HG03060 (cell line): Measurements from ENCODE around the gene PHC2.

ENCODE experiments used
- ATAC-seq: cut with Tn5 transposase; IDR thresholded peaks from one replicate; pipeline ENCODE4 v1.9.1; 2021; ENCODE audit warnings: low read depth, moderate number of reproducible peaks; ENCODE audit not compliant: unreplicated experiment

PHC2 gene

DNA sequence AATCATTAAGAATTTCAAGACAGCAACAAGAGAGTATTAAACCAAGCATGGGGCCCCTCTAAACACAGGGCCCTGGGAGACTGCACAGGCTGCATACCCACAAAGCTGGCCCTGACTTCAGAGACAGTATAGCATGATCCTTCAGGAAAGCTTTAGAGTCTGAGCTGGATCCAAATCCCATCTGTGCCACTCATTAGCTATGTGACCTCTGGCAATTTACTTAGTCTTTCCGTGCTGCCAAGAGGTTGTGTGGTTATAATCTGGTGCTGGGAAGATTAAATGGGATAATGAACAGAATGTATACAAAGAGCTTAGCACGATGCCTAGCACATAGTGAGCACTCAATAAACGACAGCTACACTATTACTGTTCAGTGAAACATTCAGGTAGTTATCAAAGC, 4.0 kb downstream of the PHC2 start:
- ATAC-seq: no peak

DNA sequence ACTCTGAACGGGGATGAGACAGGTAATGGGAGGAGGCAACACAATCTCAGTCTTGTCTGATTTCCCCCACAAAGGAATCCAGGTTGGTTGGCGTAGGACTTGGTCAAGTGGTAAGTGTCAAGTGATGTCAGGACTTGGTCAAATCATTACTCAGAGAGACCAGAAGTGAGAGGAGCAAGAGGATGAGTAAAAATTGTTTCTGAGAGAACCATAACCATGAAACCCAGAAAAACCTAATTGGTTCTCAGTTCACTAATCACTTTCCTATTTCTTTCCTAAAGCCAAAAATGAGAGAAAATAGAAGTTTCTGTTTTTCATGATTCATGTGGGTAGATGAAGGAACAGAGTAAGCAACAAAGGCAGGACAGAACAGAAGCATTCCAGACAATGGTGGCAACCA, 5.0 kb downstream of the PHC2 start:
- ATAC-seq: no peak

DNA sequence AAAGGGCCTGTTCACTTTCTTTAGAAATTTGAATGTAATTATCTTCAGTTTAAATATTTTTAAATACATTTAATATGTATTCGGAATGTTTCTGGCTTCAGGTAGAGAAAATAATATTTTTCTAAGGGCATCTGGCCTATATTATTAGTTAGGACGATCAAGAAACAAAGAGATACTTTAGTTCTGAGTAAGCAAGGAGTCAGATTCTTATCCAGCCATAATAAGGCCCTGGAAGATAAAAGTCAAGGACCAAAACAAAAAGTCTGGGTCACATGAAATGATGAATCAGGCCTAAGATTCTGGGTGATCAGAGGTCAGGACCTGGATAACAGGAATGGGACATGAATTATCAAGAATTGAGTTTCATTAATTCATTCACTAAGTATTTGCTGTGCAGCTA, 6.3 kb downstream of the PHC2 start:
- ATAC-seq: no peak

DNA sequence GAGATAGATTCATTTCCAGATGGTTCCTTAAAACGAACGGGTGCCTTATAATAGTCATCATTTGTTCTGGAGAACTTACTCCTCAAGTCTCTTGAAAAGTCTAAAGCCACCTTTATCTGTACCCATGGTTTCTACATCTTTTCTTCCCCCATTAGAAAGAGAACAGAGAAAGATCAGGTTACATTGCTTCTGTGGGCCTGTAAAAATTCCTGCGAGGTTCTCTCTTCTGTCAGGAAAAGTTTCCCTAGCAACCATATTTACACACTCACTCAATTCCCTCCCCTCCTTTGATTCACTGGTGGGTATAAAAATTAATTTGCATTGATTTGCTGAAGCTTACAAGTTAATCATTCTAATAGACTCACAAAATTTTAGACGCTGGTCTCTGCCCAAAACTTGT, 6.7 kb downstream of the PHC2 start:
- ATAC-seq: no peak

DNA sequence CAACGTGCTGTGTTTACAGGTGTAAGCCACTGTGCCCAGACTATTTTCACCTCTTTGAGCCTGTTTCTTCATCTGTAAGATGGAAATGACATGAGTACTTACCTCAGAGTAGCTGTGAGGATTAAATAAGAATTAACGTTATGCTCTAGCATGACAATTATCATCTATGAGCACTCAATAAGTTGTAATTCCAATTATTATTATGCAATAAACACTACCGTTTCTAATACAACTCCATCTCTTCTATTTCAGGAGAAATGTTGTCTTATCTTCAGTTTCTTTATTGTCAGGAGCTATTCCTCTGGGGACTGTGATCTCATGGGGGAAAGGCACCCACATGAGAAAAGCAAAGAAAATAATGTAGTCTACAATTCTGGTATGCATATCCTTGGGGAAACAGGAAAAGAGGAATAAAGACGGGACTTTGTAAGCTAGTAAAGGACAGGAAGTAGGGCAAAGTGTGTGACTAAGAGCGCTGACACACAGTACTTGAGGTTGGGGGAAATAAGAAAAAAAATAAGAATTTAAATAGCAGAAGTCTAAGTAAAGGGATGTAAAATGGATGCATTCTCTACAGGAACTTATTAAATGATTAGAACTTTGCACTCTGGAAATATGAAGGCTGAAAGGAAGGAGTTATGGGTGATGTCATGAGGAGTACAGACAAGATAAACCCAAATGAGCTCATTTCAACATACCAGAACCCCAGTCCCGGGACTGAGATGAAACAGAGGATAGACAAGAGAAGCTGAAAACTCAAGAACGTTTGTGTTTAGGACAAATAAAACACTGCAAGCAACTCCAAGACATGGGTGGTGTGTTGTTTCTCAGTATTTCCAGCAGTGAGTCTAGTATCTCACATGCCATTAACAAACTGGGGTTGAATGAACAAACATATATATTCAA, 9.8 kb downstream of the PHC2 start:
- ATAC-seq: no peak

DNA sequence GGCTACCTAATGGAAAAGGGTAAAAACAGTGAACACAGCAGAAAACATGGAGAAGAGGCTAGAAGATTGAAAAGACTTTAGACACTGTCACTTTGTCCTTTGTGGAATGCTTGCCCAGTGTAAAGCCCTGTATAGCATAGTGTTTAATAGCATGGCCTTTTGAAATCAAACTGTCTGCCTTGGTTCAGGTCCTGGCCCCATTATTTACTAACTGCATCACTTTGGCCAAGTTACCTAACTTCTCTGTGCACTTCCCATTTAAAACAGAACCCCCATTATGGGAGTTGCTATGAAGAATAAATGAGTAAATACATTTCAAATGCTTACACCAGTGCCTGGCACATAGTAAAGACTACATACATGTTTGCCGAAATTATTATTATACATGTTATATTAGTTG, 12.1 kb downstream of the PHC2 start:
- no peak for ATAC-seq

DNA sequence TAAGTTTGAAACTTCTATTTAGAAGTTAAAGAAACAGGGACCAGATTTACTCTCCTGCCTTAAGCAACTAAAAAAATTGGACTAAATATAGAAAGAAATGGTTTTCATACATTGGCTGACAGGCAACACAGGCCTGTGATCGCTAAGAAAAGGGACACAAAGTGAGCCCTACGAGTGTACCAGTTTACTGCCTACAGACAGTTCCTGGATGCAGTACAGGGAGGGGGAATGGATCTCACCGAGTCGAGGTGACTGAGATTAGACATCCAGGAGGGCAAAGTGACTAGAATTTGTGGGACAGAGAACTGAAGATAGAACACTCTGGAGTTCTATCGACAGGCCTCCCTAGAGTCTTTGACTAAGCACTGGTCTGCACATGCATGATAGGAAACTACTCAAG, 16.0 kb downstream of the PHC2 start:
- no peak for ATAC-seq

DNA sequence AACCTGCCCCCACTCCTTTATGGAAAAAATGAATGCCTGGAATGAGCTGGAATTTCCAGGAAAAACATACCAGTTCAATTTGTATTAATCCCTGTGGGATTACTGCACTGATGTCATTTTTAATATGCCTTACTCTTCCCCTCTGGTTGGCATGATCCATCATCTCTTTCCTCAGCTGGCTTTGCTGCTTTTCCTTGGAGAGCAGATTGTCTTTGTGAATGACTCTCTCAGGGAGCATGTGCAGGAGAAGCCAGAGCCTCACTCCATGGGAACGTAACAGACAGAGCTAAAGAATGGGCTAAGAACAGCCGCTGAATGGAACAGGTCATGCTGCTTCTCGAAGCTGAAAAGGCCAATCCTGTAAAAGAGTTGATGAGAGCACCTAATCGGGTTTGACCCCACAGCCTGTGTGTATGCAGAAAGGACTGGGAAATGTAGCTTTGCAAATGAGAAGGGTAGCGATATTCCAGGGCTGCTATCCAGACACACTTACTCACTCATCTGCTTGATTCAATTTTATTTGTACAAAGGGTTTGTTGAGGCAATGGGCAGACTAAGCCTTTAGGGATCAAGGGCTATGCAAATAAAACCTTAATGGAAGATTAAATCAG, 20.7 kb downstream of the PHC2 start:
- no peak for ATAC-seq

DNA sequence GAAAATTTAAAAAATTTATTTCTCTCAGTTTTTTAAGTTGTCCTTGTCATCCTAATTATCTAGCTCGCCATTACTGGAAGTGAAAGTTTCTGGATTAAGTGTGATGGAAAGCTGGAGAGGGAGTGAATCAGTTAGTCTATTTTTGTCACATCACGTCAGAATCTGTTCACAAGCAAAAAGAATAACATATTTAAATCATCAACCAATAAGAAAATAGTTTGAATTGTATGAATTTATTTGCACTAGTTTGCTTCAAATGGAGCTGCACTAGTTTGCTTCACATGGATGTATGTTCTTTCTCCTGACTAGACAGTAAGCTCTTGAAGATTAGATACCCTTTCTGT, 22.8 kb downstream of the PHC2 start:
- ATAC-seq: no peak

DNA sequence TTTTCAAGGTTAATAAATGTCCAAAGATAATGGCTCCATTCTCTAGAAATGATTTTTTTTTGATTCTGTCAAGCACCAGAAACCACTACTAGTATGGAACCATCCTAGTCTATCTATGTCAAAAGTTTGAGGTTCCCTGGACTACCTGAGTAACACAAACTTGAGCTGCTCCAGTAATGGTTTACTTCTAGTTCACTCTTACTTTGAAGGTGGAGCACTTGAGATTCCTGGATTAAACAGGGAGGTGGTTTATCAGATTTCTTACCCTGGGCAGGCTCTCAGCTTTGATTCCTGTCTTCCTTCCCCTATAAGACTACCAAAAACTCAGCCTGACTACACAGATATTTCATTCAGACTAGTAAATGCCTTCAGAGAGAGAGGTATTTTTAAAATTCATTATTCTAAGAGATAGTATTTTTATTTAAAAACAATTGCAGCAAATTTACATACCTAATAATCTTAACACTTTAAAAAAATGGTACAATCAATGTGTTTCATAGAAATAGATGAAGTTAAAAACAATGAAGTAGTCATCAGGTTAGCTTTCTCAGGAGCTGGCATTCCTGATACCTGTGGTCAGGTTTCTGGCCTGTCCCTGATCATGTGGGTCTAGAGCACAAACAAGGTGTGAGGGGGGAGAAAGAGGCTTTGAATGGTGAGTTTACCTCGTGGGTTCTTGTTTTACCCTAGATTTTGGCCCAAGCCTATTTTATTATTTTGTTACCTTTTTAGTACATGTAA, 23.4 kb downstream of the PHC2 start:
- no peak for ATAC-seq

DNA sequence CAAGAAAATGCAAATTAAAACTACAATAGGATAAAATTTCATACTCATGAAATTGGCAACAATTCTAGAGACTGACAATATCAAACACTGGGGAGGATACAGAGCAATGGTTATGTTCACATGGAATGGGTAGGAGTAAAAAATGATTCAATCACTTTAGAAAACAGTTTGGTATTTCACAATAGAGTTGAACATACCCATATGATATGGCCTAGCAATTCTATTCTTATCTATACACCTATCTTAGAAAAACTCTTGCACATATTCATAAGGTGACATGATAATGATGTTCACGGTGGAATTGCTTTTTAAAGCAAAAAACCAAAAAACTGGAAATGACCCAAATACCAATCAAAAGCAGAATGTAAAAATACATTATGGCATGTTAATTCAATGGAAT, 28.7 kb downstream of the PHC2 start:
- ATAC-seq: no peak

DNA sequence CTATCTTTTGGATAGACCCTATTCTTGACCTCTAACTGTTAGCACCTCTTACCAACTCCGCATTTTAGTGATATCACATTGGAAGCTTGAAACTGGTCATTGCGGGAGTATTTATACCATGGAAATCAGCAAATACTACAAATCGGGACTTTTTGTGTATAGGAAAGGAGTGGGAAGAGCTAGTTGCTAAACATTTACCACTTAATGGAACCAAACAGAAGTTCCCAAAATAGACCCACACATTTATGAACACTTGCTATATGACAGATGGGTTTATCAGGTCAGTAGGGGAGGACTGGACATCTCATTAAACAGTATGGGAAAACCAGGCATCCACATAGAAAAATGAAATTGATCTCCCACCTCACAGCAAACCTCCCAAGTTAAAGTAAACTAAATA, 29.4 kb downstream of the PHC2 start:
- ATAC-seq: no peak

DNA sequence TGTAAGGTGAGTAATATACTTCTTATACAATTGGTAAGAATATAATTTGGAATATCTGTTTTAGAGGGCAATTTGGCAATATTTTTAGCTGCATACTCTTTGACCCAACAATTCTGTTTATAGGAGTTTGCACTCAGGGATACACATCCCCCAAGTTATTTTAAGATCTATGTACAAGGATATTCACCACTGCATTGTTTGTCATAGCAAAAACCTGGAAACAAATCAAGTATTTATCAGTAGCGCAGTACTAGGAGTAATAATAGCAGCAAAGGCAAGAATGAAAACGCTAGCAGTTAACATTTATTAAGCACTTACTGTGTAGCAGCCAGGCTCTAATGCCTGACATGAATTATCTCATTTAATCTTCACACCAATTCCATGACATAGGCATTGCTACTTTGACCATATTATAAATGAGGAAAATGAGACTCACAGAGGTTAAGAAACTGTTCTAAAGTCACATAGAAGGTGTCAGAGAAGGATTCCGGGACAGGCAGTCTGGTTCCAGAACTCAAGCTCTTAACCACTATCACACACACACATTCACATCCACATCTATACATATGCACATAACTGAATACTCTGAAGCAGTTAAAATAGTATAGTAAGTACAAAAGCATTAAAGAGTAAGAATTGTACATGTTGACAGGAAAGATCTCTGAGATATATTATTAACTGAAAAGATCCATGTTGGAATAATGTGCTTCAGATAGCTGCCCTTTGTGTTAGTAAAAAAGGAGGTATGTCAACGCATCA, 30.6 kb downstream of the PHC2 start:
- ATAC-seq: no peak

DNA sequence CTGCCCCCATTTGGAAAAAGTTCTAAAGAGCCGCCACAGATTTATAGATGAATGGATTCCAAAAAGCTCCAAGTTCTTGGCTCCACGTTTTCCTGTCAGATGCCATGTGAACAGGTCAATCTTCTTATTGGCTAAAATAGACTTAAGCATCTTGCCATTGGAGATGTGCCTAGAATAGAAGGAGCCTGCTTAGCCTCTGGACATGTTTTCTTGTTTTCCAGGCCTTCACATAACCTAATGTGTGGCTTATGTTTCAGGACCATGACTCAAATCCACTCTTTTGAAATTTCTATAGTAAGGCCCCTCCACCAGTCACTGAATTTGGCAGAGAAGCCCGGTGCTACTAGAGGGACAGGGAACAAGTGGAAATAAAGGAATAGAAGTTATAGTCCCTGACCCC, 31.5 kb downstream of the PHC2 start:
- ATAC-seq: no peak

DNA sequence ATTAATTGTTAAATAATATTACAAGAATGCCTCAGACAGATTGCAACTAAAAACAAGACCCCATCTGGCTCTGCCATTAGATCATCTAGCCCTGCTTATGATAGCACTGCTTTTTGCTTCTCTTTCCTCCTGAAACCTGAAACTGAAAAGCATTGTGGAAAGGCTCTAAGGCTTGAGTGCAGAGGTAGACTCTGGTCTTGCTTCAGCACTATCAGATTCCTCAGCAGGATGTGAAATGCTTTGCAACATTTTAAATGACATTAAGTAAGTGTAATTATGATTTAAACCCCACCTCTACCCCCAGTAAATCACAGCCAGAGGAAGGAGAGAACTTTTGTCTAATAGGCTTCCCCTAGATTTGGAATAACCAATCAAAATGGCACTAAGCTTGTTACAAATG, 32.9 kb downstream of the PHC2 start:
- ATAC-seq: no peak

DNA sequence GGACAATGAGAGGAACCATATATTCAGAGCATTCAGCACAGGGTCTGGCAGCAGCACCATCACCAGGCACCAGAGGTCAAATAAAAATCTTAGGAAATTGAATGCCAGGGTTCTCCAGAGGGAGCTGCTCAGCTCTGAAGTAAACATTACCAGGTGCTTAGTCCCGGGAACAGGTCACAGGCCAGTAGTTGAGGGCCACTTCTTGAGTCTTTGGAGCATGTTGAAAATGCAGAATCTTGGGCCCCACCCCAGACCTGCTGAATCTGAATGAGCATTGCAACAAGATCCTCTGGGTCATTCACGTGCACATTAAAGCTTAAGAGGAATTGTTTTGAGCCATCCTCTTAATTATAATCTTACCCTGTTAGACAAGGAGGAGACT, 33.8 kb downstream of the PHC2 start:
- no peak for ATAC-seq

DNA sequence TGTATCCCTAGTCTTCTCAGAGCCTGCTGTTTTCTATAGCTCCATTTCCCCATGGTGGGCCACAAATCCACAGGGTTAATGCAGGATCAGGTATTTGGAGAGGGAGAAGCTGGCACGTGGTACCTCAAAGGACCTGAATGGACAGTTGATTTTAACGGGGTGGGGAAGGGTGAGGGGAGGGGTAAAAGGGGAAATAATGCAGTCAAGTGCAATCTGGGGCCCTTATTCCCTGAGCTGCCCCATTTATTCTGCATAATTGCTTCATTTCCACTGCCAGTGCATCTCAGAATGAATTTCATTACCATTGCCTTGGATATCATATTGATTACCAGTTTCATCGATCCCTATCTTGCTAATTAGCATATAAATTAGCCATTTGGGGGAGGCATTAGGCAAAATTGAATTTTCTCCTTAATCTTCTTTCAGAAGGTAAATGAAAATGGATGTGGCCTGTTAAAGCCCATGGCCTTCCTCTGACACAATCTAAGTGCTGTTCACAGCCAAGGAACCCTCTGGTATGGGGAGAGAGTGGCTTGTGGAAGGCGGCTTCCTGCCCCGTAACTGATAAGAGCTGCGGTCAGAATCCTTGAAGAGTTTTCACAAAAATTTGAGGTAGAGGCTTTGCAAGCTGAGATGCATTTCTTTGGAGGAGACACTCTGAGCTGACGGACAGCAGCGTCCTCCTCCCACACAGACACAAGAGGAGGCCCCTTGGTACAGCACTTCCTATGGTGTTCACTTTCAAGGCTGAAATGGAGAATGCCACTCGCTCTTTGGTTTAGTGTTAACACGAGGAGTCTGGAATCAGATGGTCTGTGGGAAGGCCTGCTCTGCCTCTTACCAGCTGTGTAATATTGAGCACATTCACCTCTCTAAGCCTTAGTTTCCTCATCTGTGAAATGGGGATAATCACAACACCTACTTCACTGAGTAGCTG, 34.4 kb downstream of the PHC2 start:
- ATAC-seq: no peak

DNA sequence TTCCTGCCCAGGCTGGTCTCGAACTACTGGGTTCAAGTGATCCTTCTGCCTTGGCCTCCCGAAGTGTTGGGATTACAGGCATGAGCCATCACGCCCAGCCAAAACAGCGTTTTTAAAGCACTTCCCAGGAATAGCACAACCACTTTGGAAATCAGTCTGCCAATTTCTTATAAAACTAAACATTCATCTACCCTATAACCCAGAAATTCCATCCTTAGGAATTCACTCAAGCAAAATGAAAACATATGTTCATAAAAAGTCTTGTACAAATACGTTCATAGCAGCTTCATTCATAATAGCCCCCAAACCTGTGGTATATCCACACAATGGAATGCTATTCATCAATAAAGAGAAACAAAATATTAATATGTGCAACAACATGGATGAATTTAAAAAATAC, 36.1 kb downstream of the PHC2 start:
- no peak for ATAC-seq

DNA sequence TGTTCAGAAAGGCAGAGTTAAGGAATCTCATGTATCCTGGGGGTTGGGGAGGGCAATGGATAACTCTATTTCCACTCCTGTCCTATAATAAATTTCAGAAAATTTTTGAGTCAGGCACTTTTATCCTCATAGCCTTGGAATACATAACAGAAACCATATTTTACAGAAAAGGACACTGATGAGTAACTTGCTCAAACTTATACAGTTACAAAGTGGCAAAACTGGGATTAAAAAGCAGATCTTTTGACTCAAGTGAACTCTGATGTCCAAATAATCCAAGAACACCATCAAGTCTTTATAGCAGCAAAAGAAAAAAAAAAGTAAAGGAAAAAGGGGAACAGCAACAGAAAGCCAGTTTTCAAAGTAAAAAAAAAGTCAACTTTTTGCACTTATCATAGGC, 36.9 kb downstream of the PHC2 start:
- ATAC-seq: no peak

DNA sequence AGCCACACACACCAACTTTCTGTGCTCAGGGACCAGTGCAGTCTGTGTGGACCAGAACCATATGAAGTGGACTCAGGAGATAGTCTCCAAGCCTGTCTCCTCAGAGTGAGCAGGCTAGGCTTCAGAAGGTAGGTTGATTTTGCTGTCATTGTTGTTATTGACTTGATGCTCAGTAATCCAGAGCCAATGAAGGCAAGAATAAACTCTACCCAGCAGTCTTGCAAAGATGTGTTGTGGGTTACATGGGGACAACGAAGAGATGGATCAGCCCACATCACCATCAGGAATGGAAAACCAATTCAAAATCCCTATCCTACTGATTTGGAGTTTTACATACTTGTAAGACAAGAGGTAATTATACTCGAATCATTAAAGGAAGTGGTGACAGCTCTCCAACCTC, 37.4 kb downstream of the PHC2 start:
- no peak for ATAC-seq
